Right lobe of liver (tissue), 4 donors: ENCODE results near the gene TFDP3.

Source experiments
- CTCF ChIP-seq, 4 donors: fragments of 200-600 bp in 3 of 4; fragments of 450-650 bp in 1 of 4; IDR thresholded peaks; one replicate each; pipeline versions ENCODE4 v1.5.1 to v1.8.0; 2016 to 2022; ENCODE audit warnings: antibody characterized with exemption in 4 of 4, mild to moderate bottlenecking in 2 of 4
- POLR2A ChIP-seq: fragments of 450-650 bp; IDR thresholded peaks from one replicate; pipeline ENCODE4 v1.6.1; 2017; ENCODE audit warnings: antibody characterized with exemption, mild to moderate bottlenecking
- donor health status: DM: no; HTN: no; CAD: no.
- donor health status: DM: no; HTN: no; CAD: no.
- donor health status: DM: no; HTN: yes; CAD: no.

DNA sequence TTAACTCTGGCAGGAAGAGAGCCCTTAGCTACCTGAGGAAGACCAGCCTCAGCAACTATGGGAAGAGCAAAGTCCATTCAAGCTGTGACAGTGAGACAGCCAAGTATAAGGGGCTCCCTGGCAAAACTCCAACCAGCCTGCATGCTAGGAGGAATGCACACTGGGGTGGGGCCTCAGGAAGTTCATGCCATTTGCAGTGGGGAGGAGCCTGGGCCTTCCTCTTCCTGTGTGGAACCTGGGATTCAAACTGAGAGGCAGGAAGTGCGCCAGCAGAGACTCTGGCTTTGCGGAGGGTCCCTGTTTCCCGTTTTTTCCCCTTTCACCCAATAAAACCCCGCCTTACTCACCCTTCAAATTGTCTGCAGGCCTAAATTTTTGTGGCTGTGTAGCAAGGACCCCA is 33.0 kb downstream of the TFDP3 start:
- no peak for TF ChIP-seq POLR2A
- TF ChIP-seq CTCF (IDR thresholded peaks at IDR 0.05): no peak
